Measurements from ENCODE around the gene SLC5A5. TPM values are rescaled to one million over a fixed set of nuclear protein-coding genes. Genes with fewer than 3 reads are reported as not detected.

SLC5A5 gene
- total RNA-seq, 1 experiment from 2014 or later, result not detected

- peak overlapping the region; percentile 94 for H3K27ac ChIP-seq
- peak in 1 of 2 experiments; percentile 40 for DNase-seq (ENCODE audit: low read depth in 1 of 2, low spot score in 2 of 2)
- no peaks in the 10 kb centered on the region for H3K27me3 ChIP-seq (replicated peaks)
- H3K9me3 ChIP-seq (replicated peaks), result no peaks in the 10 kb centered on the region
- H3K4me3 ChIP-seq, result peak overlapping the region; percentile 73
- peaks cover 11% of the 10 kb centered on the region for H3K4me1 ChIP-seq (replicated peaks)
- H3K36me3 ChIP-seq, result peaks cover 14% of the 10 kb centered on the region
These were observed 61.8 kb downstream of the SLC5A5 start for GRCh38 chr19:17933414-17934129.

GRCh38 chr19:17936379-17936778 lies 64.6 kb downstream of the SLC5A5 start:
- Histone ChIP-seq H3K27me3 (replicated peaks) (no peaks in the 10 kb centered on the region), H3K4me3 (no peak overlapping the region), H3K9me3 (replicated peaks) (no peaks in the 10 kb centered on the region), H3K4me1 (replicated peaks) (peaks cover 11% of the 10 kb centered on the region), H3K27ac (no peak overlapping the region), H3K36me3 (peaks cover 21% of the 10 kb centered on the region)
- DNase-seq (ENCODE audit: low read depth in 1 of 2, low spot score in 2 of 2), result no peak

GRCh38 chr19:17937371-17937900 lies 65.7 kb downstream of the SLC5A5 start:
- no peak for DNase-seq (ENCODE audit: low read depth in 1 of 2, low spot score in 2 of 2)
- Histone ChIP-seq H3K4me1 (replicated peaks) (peaks cover 8% of the 10 kb centered on the region), H3K4me3 (no peak overlapping the region), H3K27ac (no peak overlapping the region), H3K36me3 (peaks cover 25% of the 10 kb centered on the region), H3K27me3 (replicated peaks) (no peaks in the 10 kb centered on the region), H3K9me3 (replicated peaks) (no peaks in the 10 kb centered on the region)

GRCh38 chr19:17938092-17938845 lies 66.5 kb downstream of the SLC5A5 start:
- Histone ChIP-seq H3K36me3 (peaks cover 25% of the 10 kb centered on the region), H3K27ac (no peak overlapping the region), H3K9me3 (replicated peaks) (no peaks in the 10 kb centered on the region), H3K4me1 (replicated peaks) (peaks cover 8% of the 10 kb centered on the region), H3K27me3 (replicated peaks) (no peaks in the 10 kb centered on the region), H3K4me3 (no peak overlapping the region)
- DNase-seq (ENCODE audit: low read depth in 1 of 2, low spot score in 2 of 2), result peak; percentile 57 to 78

GRCh38 chr19:17942181-17942580 lies 70.4 kb downstream of the SLC5A5 start:
- Histone ChIP-seq H3K36me3 (peaks cover 29% of the 10 kb centered on the region), H3K27ac (no peak overlapping the region), H3K4me3 (no peak overlapping the region), H3K27me3 (replicated peaks) (no peaks in the 10 kb centered on the region), H3K4me1 (replicated peaks) (peaks cover 1% of the 10 kb centered on the region), H3K9me3 (replicated peaks) (no peaks in the 10 kb centered on the region)
- DNase-seq (ENCODE audit: low read depth in 1 of 2, low spot score in 2 of 2), result no peak

GRCh38 chr19:17942582-17943273 lies 71.0 kb downstream of the SLC5A5 start:
- Histone ChIP-seq H3K27ac (no peak overlapping the region), H3K4me1 (replicated peaks) (peaks cover 5% of the 10 kb centered on the region), H3K9me3 (replicated peaks) (no peaks in the 10 kb centered on the region), H3K27me3 (replicated peaks) (no peaks in the 10 kb centered on the region), H3K4me3 (no peak overlapping the region), H3K36me3 (peaks cover 24% of the 10 kb centered on the region)
- DNase-seq (ENCODE audit: low read depth in 1 of 2, low spot score in 2 of 2), result no peak

GRCh38 chr19:17943274-17944221 lies 71.8 kb downstream of the SLC5A5 start:
- no peak for DNase-seq (ENCODE audit: low read depth in 1 of 2, low spot score in 2 of 2)
- no peaks in the 10 kb centered on the region for H3K9me3 ChIP-seq (replicated peaks)
- H3K4me1 ChIP-seq (replicated peaks), result peaks cover 5% of the 10 kb centered on the region
- H3K36me3 ChIP-seq, result peaks cover 20% of the 10 kb centered on the region
- H3K4me3 ChIP-seq, result no peak overlapping the region
- H3K27ac ChIP-seq, result no peak overlapping the region
- no peaks in the 10 kb centered on the region; the same call in 1 of the 2 replicates for H3K27me3 ChIP-seq (replicated peaks)

- Histone ChIP-seq H3K4me1 (replicated peaks) (peaks cover 5% of the 10 kb centered on the region), H3K36me3 (peaks cover 18% of the 10 kb centered on the region), H3K9me3 (replicated peaks) (no peaks in the 10 kb centered on the region), H3K27me3 (replicated peaks) (peaks cover 3% of the 10 kb centered on the region), H3K27ac (no peak overlapping the region), H3K4me3 (no peak overlapping the region)
- DNase-seq (ENCODE audit: low read depth in 1 of 2, low spot score in 2 of 2), result no peak
These were observed 72.6 kb downstream of the SLC5A5 start for GRCh38 chr19:17944301-17944700.

Other genes starting within 250 kb of the SLC5A5 start
- gene UNC13A, start 183.6 kb upstream of the SLC5A5 start, total RNA-seq (2014; rRNA removed; shearing (Covaris generic)), result not detected in 2 replicates
- 8.1 and 9.0 TPM in 2 replicates for gene MAP1S, start 152.5 kb upstream of the SLC5A5 start, total RNA-seq (2014; rRNA removed; shearing (Covaris generic))
- gene FCHO1, start 120.5 kb upstream of the SLC5A5 start, total RNA-seq (2014; rRNA removed; shearing (Covaris generic)), result 0.63 TPM in 1 of 2 replicates, not detected in the other
- gene B3GNT3, start 76.8 kb upstream of the SLC5A5 start, total RNA-seq (2014; rRNA removed; shearing (Covaris generic)), result not detected in 2 replicates
- gene INSL3, start 50.4 kb upstream of the SLC5A5 start, total RNA-seq (2014; rRNA removed; shearing (Covaris generic)), result not detected in 2 replicates
- 5.4 and 6.9 TPM in 2 replicates for gene JAK3, start 24.0 kb upstream of the SLC5A5 start, total RNA-seq (2014; rRNA removed; shearing (Covaris generic))
- 821 and 921 TPM in 2 replicates for gene RPL18A, start 12.0 kb upstream of the SLC5A5 start, total RNA-seq (2014; rRNA removed; shearing (Covaris generic))
- 41.1 and 55.2 TPM in 2 replicates for gene CCDC124, start 61.1 kb downstream of the SLC5A5 start, total RNA-seq (2014; rRNA removed; shearing (Covaris generic))
- gene KCNN1, start 95.2 kb downstream of the SLC5A5 start, total RNA-seq (2014; rRNA removed; shearing (Covaris generic)), result not detected in 2 replicates
- gene ARRDC2, start 136.2 kb downstream of the SLC5A5 start, total RNA-seq (2014; rRNA removed; shearing (Covaris generic)), result 21.4 and 41.9 TPM in 2 replicates
- gene IL12RB1, start 215.0 kb downstream of the SLC5A5 start, total RNA-seq (2014; rRNA removed; shearing (Covaris generic)), result 0.21 TPM in 1 of 2 replicates, not detected in the other
- gene MAST3, start 225.8 kb downstream of the SLC5A5 start, total RNA-seq (2014; rRNA removed; shearing (Covaris generic)), result 1.2 and 2.3 TPM in 2 replicates